IPS DF 6.9 (cell line): Measurements from ENCODE around the gene STX7.

Experiments
- DNase-seq: peaks from one replicate; pipeline ENCODE4 v3.0.0-alpha.2; 2013; ENCODE audit warnings: low read depth, low spot score
- H3K27ac ChIP-seq: one replicate; pipeline ENCODE4 v1.5.1; 2013; ENCODE audit warnings: low read length, control low read depth
- H3K27me3 ChIP-seq: 2 replicates; pipeline ENCODE4 v1.6.1; 2013; ENCODE audit warnings: mild to moderate bottlenecking, low read length; ENCODE audit not compliant: control insufficient read depth, insufficient read depth
- H3K36me3 ChIP-seq: 2 replicates; pipeline ENCODE4 v1.6.1; 2013; ENCODE audit warnings: low read length; ENCODE audit not compliant: control insufficient read depth, insufficient read depth
- H3K4me1 ChIP-seq: 2 replicates; pipeline ENCODE4 v1.6.1; 2013; ENCODE audit warnings: low read length; ENCODE audit not compliant: control insufficient read depth, insufficient read depth
- H3K4me3 ChIP-seq: 2 replicates; pipeline ENCODE4 v1.5.1; 2013; ENCODE audit warnings: mild to moderate bottlenecking, low read length
- H3K9me3 ChIP-seq: 2 replicates; pipeline ENCODE4 v1.6.1; 2013; ENCODE audit warnings: low read length, inconsistent platforms; ENCODE audit not compliant: control insufficient read depth, insufficient read depth
- WGBS: extraction: QIAGEN DNeasy Blood & Tissue Kit; methylation state at CpG from one replicate; pipeline ENCODE4 v1.1.7; 2013; ENCODE audit warnings: mixed read lengths, missing lambda C conversion rate; ENCODE audit not compliant: insufficient read length, insufficient coverage; 5-methylcytosine and 5-hydroxymethylcytosine counted together

STX7 gene

GRCh38 chr6:132458887-132459604 is 53.9 kb downstream of the STX7 start:
- no peak overlapping the region for H3K27ac ChIP-seq
- DNase-seq = no peak
- H3K27me3 ChIP-seq = no peaks in the 10 kb centered on the region
- H3K36me3 ChIP-seq = peaks cover 5% of the 10 kb centered on the region; the same call in 1 of the 2 replicates
- no CpG with 5 or more reads among the region's 6 CpGs for WGBS
- no peaks in the 10 kb centered on the region for H3K9me3 ChIP-seq
- H3K4me1 ChIP-seq = no peaks in the 10 kb centered on the region
- no peak overlapping the region for H3K4me3 ChIP-seq

- Histone ChIP-seq H3K27ac (no peak overlapping the region), H3K36me3 (no peaks in the 10 kb centered on the region; the same call in 1 of the 2 replicates)
- WGBS = no CpG with 5 or more reads among the region's 4 CpGs
Observed at GRCh38 chr6:132456700-132457143, 56.2 kb downstream of the STX7 start.

GRCh38 chr6:132446855-132447241 is 66.1 kb downstream of the STX7 start:
- no peaks in the 10 kb centered on the region for H3K36me3 ChIP-seq
- no CpG with 5 or more reads among the region's 5 CpGs for WGBS
- no peak for DNase-seq
- H3K4me3 ChIP-seq = no peak overlapping the region
- H3K27ac ChIP-seq = no peak overlapping the region
- no peaks in the 10 kb centered on the region for H3K9me3 ChIP-seq
- no peaks in the 10 kb centered on the region for H3K4me1 ChIP-seq
- H3K27me3 ChIP-seq = no peaks in the 10 kb centered on the region

More at GRCh38 chr6:132456700-132457143, 56.2 kb downstream of the STX7 start:
- Histone ChIP-seq H3K4me1 (no peaks in the 10 kb centered on the region), H3K9me3 (no peaks in the 10 kb centered on the region), H3K27me3 (no peaks in the 10 kb centered on the region), H3K4me3 (no peak overlapping the region)
- DNase-seq = no peak

DNA sequence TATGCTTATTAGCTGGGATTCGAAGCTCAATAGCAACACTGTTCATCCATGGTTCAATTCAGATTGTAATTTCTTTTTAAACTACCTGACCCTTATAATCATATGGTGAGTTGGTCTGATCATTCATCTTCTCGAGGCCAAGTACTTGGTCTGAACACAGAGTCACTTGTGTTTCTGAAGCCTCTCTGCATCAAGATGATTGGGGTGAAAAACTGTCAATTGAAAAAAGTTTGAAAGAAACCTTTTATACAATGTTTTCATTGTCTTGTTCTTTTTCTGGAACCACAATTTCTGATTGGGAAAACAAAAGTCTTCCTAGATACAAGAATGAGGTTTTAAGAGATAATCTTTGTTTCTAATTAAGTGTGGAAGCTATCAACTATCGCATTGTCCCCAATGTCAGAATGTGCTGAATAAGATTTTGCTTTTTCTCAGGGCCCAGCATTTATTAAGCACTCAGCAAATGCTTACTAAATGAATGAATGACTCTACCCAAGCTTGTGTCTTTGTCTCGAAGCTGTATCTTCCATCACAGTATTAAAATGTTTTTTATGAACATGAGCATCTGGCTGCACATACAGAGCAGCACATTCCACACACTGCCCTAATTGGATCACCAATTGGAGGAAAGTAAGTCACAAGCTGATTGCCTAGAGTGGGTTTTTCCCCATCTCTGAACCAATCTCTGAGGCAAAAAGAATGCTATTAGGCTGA is 66.6 kb downstream of the STX7 start:
- DNase-seq = no peak
- Histone ChIP-seq H3K4me1 (no peaks in the 10 kb centered on the region), H3K4me3 (no peak overlapping the region), H3K27ac (no peak overlapping the region), H3K36me3 (no peaks in the 10 kb centered on the region), H3K27me3 (no peaks in the 10 kb centered on the region), H3K9me3 (no peaks in the 10 kb centered on the region)
- no CpG with 5 or more reads among the region's 4 CpGs for WGBS

DNA sequence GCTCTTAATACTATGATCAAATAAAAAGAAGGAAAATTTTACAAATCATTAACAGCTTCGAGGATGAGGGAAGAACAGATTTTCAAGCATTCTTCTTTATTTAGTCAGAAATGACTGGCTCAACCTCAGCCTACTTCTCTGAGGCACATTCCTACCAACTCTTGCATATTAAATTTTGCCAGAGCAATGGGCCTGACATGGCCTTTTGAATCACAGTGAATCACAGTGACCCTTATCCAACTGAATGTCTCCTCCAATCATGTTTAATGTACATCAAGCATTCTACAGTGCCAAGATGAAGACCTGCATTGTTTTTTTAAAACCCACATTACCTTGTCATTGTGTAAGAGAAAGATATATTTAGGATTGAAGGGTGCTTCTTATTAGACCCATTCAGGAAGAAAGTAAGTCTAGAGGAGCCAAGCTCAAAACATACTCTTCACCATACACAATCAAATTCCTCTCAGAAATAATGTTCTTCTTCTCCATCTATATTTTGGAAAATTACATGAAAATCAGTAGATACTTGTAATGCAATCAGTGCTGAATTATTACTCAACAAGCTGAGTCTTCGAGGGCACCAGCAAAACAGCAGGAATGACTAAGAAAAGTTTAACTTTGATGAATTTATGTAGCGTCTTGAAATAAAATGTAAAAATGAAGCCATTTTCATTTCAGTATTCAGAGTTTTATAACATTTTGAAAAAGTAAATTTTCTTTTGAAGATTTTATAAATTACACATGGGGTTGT is 67.5 kb downstream of the STX7 start:
- no peak for DNase-seq
- no peaks in the 10 kb centered on the region for H3K4me1 ChIP-seq
- no CpG with 5 or more reads among the region's 3 CpGs for WGBS
- no peaks in the 10 kb centered on the region for H3K36me3 ChIP-seq
- no peaks in the 10 kb centered on the region for H3K27me3 ChIP-seq
- H3K4me3 ChIP-seq = no peak overlapping the region
- no peak overlapping the region for H3K27ac ChIP-seq
- no peaks in the 10 kb centered on the region for H3K9me3 ChIP-seq

GRCh38 chr6:132443206-132443605 is 69.7 kb downstream of the STX7 start:
- no peak overlapping the region for H3K4me3 ChIP-seq
- no peak overlapping the region for H3K27ac ChIP-seq
- DNase-seq = no peak
- no peaks in the 10 kb centered on the region for H3K4me1 ChIP-seq
- H3K36me3 ChIP-seq = no peaks in the 10 kb centered on the region
- no peaks in the 10 kb centered on the region for H3K9me3 ChIP-seq
- H3K27me3 ChIP-seq = no peaks in the 10 kb centered on the region

GRCh38 chr6:132430110-132430509 is 82.8 kb downstream of the STX7 start:
- H3K4me3 ChIP-seq = no peak overlapping the region
- DNase-seq = no peak
- no peaks in the 10 kb centered on the region for H3K4me1 ChIP-seq
- no peaks in the 10 kb centered on the region for H3K36me3 ChIP-seq
- no CpG with 5 or more reads among the region's 2 CpGs for WGBS
- H3K27me3 ChIP-seq = no peaks in the 10 kb centered on the region
- no peak overlapping the region for H3K27ac ChIP-seq
- no peaks in the 10 kb centered on the region for H3K9me3 ChIP-seq

GRCh38 chr6:132425176-132425575 is 87.7 kb downstream of the STX7 start:
- DNase-seq = no peak
- H3K4me1 ChIP-seq = no peaks in the 10 kb centered on the region
- H3K27ac ChIP-seq = no peak overlapping the region
- H3K4me3 ChIP-seq = no peak overlapping the region
- no peaks in the 10 kb centered on the region for H3K9me3 ChIP-seq
- no CpG with 5 or more reads among the region's 5 CpGs for WGBS
- H3K36me3 ChIP-seq = no peaks in the 10 kb centered on the region
- H3K27me3 ChIP-seq = no peaks in the 10 kb centered on the region

GRCh38 chr6:132423839-132424238 is 89.1 kb downstream of the STX7 start:
- no CpG with 5 or more reads among the region's 3 CpGs for WGBS
- Histone ChIP-seq H3K9me3 (no peaks in the 10 kb centered on the region), H3K4me3 (no peak overlapping the region), H3K36me3 (no peaks in the 10 kb centered on the region), H3K4me1 (no peaks in the 10 kb centered on the region), H3K27me3 (no peaks in the 10 kb centered on the region), H3K27ac (no peak overlapping the region)
- no peak for DNase-seq

DNA sequence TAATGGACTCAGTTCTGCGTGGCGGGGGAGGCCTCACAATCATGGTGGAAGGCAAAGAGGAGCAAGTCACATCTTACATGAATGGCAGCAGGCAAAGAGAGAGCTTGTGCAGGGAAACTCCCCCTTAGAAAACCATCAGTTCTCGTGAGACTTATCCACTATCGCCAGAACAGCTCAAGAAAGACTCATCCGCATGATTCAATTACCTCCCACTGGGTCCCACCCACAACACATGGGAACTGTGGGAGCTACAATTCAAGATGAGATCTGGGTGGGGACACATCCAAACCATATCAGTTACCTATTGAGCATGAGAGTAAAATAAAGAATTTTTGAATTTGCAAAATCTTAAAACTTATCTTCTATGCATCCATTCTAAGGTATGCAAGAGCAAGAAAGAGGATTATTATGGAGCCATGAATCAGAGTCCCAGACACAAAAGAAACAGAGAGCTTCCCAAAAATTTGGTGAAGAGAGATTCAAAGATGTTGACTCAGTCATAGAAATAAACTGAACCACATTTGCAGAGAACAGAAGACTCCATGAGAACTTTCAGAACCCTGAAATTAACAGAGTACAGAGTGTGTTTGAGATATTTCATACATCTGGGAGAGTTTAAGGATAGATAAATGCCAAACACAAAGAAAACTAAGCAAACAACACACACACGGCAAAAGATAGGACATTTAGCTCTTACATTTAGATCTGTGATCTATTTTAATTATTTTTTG is 94.5 kb downstream of the STX7 start:
- DNase-seq = no peak
- Histone ChIP-seq H3K27ac (no peak overlapping the region), H3K36me3 (no peaks in the 10 kb centered on the region), H3K27me3 (no peaks in the 10 kb centered on the region), H3K4me1 (no peaks in the 10 kb centered on the region), H3K9me3 (no peaks in the 10 kb centered on the region), H3K4me3 (no peak overlapping the region)
- no CpG with 5 or more reads among the region's 6 CpGs for WGBS
